Caco-2 (cell line): ENCODE results near the gene ATG7. TPM values are rescaled to one million over a fixed set of nuclear protein-coding genes. Genes with fewer than 3 reads are reported as not detected.
A peak's percentile ranks its signal among the peaks of the same experiment; 100 is the strongest.

Experiments used
- BruUV-seq: library from RNA; stranded (reverse); fragments of 400-500 nt; replicated peaks from 2 replicates; lab custom pipeline; 2021; lab: Mats Ljungman, UMichigan
- CTCF ChIA-PET: fragments of 300-600 bp; sonication (Branson Sonifier 250); formaldehyde crosslinking; loops from one replicate; lab custom pipeline; 2022; ENCODE audit warnings: antibody characterized with exemption; lab: Charles Lee
- POLR2A ChIA-PET: fragments of 300-600 bp; sonication (Branson Sonifier 250); formaldehyde crosslinking; loops from one replicate; lab custom pipeline; 2022; ENCODE audit warnings: antibody characterized with exemption; lab: Charles Lee
- DNase-seq, 2 experiments: peaks; one replicate each; pipeline versions ENCODE4 v3.0.0 to v3.0.0-alpha.2; 2020 to 2022
- H3K27me3 ChIP-seq: replicated peaks from 2 replicates; pipeline ENCODE4 v1.6.0; 2011; ENCODE audit warnings: low read length; ENCODE audit not compliant: control insufficient read depth, insufficient read depth
- H3K36me3 ChIP-seq: 2 replicates; pipeline ENCODE4 v1.5.1; 2011; ENCODE audit warnings: low read length; ENCODE audit not compliant: control insufficient read depth, insufficient read depth
- H3K4me1 ChIP-seq: fragments of 250-450 bp; sonication (Bioruptor Pico); 2 replicates; pipeline ENCODE4 v1.5.1; 2020; ENCODE audit warnings: mild to moderate bottlenecking
- H3K4me3 ChIP-seq: 2 replicates; pipeline ENCODE4 v1.5.1; 2011; ENCODE audit warnings: low read depth, mild to moderate bottlenecking, control low read depth, low read length
- H3K9me3 ChIP-seq: fragments of 250-450 bp; sonication (Bioruptor Pico); 2 replicates; pipeline ENCODE4 v1.5.1; 2020; ENCODE audit warnings: mild to moderate bottlenecking, moderate library complexity
- H3K27ac Mint-ChIP-seq: one replicate; pipeline ENCODE4 v1.8.0; 2022; ENCODE audit warnings: mixed read lengths; ENCODE audit not compliant: unreplicated experiment
- H3K27me3 Mint-ChIP-seq: one replicate; pipeline ENCODE4 v1.8.0; 2022; ENCODE audit warnings: mixed read lengths; ENCODE audit not compliant: insufficient read depth, unreplicated experiment
- H3K36me3 Mint-ChIP-seq: one replicate; pipeline ENCODE4 v1.8.0; 2022; ENCODE audit warnings: mild to moderate bottlenecking, mixed read lengths; ENCODE audit not compliant: insufficient read depth, unreplicated experiment
- H3K4me1 Mint-ChIP-seq: one replicate; pipeline ENCODE4 v1.8.0; 2022; ENCODE audit warnings: low read depth, mixed read lengths; ENCODE audit not compliant: unreplicated experiment
- H3K4me3 Mint-ChIP-seq: one replicate; pipeline ENCODE4 v1.8.0; 2022; ENCODE audit warnings: mild to moderate bottlenecking, moderate library complexity, mixed read lengths; ENCODE audit not compliant: unreplicated experiment
- H3K9me3 Mint-ChIP-seq: one replicate; pipeline ENCODE4 v1.8.0; 2022; ENCODE audit warnings: mixed read lengths; ENCODE audit not compliant: unreplicated experiment
- CTCF ChIP-seq, 2 experiments: fragments of 200-600 bp in 1 of 2; IDR thresholded peaks; 1 replicate in 1 of 2; 2 replicates in 1 of 2; pipeline versions ENCODE4 v1.5.1 to v1.8.0; 2011 to 2022; ENCODE audit warnings: antibody characterized with exemption in 1 of 2, control low read depth in 1 of 2, inconsistent platforms in 1 of 2, low read depth in 1 of 2, low read length in 1 of 2, mild to moderate bottlenecking in 1 of 2, moderate library complexity in 1 of 2; ENCODE audit not compliant: insufficient read depth in 1 of 2, severe bottlenecking in 1 of 2, unreplicated experiment in 1 of 2
- intact Hi-C: fragments of 100-400 bp; cut with micrococcal nuclease; formaldehyde crosslinking; loops from one replicate; pipeline ENCODE4 v1.10.0; 2022; ENCODE audit not compliant: unreplicated experiment
- total RNA-seq: library from RNA; stranded (reverse); gene quantifications from 2 replicates; pipeline ENCODE4 v1.2.3, GENCODE V29; 2022

ATG7 gene
- total RNA-seq, 1 experiment from 2014 or later, result 24.4 TPM

- ChIA-PET CTCF (no interaction called here), POLR2A (interaction anchor here (0.6 kb wide), 1 partner anchor 221 kb away, joined by 13 read pairs; no protein-coding TSS in a partner anchor)
- intact Hi-C loops, result no loop called here
- peaks cover 17% of the 10 kb centered on the region for H3K4me1 Mint-ChIP-seq
- DNase-seq, result no peak
- no peaks in the 10 kb centered on the region; the same call in 1 of the 2 replicates for H3K36me3 ChIP-seq
- no peaks in the 10 kb centered on the region for H3K9me3 Mint-ChIP-seq
- TF ChIP-seq CTCF (IDR thresholded peaks at IDR 0.05; ENCODE audit: insufficient read depth in 1 of 2, low read depth in 1 of 2, low read length in 1 of 2, severe bottlenecking in 1 of 2, unreplicated experiment in 1 of 2), result no peak
- H3K27me3 ChIP-seq, result no peaks in the 10 kb centered on the region
- no peak overlapping the region for H3K4me3 ChIP-seq
- no TSS peak for BruUV-seq
- no peak overlapping the region for H3K27ac Mint-ChIP-seq
- no peaks in the 10 kb centered on the region for H3K36me3 Mint-ChIP-seq
- H3K27me3 Mint-ChIP-seq, result no peaks in the 10 kb centered on the region
- H3K4me3 Mint-ChIP-seq, result no peak overlapping the region
- H3K4me1 ChIP-seq, result 0 out of 2 replicates have a peak, but pooled peaks cover 11% of the 10 kb centered on the region
- H3K9me3 ChIP-seq, result no peaks in the 10 kb centered on the region
These were observed 15.9 kb downstream of the ATG7 start for GRCh38 chr3:11288021-11288491.

DNA sequence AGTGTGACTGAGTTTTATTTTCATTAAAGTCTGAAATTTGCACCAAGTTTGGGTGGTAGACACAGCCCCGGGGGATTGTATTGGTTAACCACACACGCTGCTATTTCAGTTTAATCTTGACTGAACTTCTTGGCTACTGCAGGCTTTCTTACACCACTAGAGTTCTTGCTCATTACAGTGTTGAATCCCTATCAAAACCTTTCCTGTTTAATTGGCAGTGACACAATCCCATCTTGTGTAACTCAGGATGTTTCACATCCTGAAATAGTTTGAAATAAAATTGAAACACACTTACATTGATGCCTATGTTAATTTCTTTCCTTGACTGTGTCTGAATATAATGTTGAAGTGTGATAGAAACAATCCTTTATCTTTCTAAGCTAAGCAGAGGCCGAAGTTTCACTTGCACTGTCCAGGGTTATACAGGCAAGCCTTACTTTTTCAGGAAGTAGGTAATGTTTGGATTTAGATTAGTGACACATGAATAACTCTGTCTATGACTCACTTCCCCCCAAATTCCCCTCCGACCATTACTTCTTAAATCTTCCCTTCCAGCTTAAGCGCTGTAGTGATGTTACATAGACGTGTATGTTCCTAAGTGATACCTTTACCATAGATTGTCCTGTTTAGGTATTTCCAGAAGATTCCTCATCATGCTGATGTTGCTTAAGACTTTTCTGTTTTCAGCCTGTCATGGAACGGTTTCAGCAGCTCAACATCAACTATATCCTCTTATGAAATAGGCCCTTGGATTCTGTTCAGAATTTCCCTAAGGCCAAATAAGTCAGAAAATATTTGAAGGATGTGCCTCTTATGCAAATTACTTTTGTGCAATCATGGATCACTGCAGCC, 16.8 kb downstream of the ATG7 start:
- Mint-ChIP-seq H3K9me3 (no peaks in the 10 kb centered on the region), H3K4me1 (peaks cover 17% of the 10 kb centered on the region), H3K27ac (peak overlapping the region; percentile 75), H3K4me3 (no peak overlapping the region), H3K36me3 (no peaks in the 10 kb centered on the region), H3K27me3 (no peaks in the 10 kb centered on the region)
- no peaks in the 10 kb centered on the region for H3K9me3 ChIP-seq
- no peak for TF ChIP-seq CTCF (IDR thresholded peaks at IDR 0.05; ENCODE audit: insufficient read depth in 1 of 2, low read depth in 1 of 2, low read length in 1 of 2, severe bottlenecking in 1 of 2, unreplicated experiment in 1 of 2)
- ChIA-PET POLR2A (interaction anchor here (0.6 to 1.0 kb wide), 3 partner anchors 17 to 311 kb away, joined by 3 to 5 read pairs (median 3); partner anchors contain the start of gene ATG7), CTCF (no interaction called here)
- DNase-seq, result no peak
- no peaks in the 10 kb centered on the region for H3K27me3 ChIP-seq
- 0 out of 2 replicates have a peak, but pooled peaks cover 11% of the 10 kb centered on the region for H3K4me1 ChIP-seq
- intact Hi-C loops, result no loop called here
- H3K36me3 ChIP-seq, result no peaks in the 10 kb centered on the region
- H3K4me3 ChIP-seq, result no peak overlapping the region
- BruUV-seq, result no TSS peak

- H3K4me3 ChIP-seq, result no peak overlapping the region
- H3K9me3 ChIP-seq, result no peaks in the 10 kb centered on the region
- no peak overlapping the region for H3K4me3 Mint-ChIP-seq
- no peaks in the 10 kb centered on the region for H3K36me3 Mint-ChIP-seq
- H3K36me3 ChIP-seq, result no peaks in the 10 kb centered on the region
- no peak for TF ChIP-seq CTCF (IDR thresholded peaks at IDR 0.05; ENCODE audit: insufficient read depth in 1 of 2, low read depth in 1 of 2, low read length in 1 of 2, severe bottlenecking in 1 of 2, unreplicated experiment in 1 of 2)
- H3K27me3 ChIP-seq, result no peaks in the 10 kb centered on the region
- 0 out of 2 replicates have a peak, but pooled peaks cover 11% of the 10 kb centered on the region for H3K4me1 ChIP-seq
- BruUV-seq, result no TSS peak
- no peaks in the 10 kb centered on the region for H3K27me3 Mint-ChIP-seq
- ChIA-PET CTCF (no interaction called here), POLR2A (interaction anchor here (1.0 kb wide), 1 partner anchor 18 kb away, joined by 5 read pairs; the partner anchor contains the start of gene ATG7)
- H3K4me1 Mint-ChIP-seq, result peaks cover 17% of the 10 kb centered on the region
- intact Hi-C loops, result no loop called here
- DNase-seq, result no peak
- H3K27ac Mint-ChIP-seq, result no peak overlapping the region
- H3K9me3 Mint-ChIP-seq, result no peaks in the 10 kb centered on the region
These were observed 17.7 kb downstream of the ATG7 start for GRCh38 chr3:11289864-11290263.
